ENCODE data around the gene DHRSX.
"Not testable (repeated sequence)": the region's sequence is repeated elsewhere in the genome, so short reads cannot be mapped to it uniquely, and the experiment has no call there.

The DHRSX gene

DNA sequence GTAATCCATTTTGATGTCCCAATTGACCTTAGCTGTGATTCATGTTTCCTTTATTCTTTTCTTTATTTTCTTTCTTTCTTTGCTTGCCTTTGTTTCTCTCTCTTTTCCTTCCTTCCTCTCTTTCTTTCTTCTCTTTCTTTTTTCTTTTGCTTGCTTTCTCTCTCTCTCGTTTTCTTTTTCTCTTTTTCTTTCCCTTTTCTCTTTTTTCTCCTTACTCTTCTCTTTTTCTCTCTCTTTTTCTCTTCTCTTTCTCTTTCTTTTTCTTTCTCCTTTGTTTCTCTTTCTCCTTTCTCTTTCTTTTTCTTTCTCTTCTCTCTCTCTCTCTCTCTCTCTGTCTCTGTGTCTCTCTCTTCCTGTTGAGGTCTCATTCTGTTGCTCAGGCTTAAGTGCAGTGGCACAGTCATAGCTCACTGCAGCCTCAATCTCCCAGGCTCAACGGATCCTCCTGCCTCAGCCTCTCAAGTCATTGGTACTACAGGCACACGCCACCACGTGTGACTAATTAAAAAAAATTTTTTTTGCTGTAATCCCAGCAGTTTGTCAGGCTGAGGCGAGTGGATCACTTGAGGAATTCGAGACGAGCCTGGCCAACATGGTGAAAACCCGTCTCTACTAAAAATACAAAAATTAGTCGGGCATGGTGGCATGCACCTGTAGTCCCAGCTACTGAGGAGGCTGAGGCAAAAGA is 8.0 kb upstream of the DHRSX start:
- H3K4me1 Mint-ChIP-seq (ENCODE audit: low read depth) = no peaks in the 10 kb centered on the region
- no peaks in the 10 kb centered on the region for H3K9me3 Mint-ChIP-seq
- H3K36me3 Mint-ChIP-seq (ENCODE audit: low read depth) = no peaks in the 10 kb centered on the region
- H3K27ac Mint-ChIP-seq = no peak overlapping the region
- no peaks in the 10 kb centered on the region for H3K27me3 Mint-ChIP-seq (ENCODE audit: low read depth)
- no peak overlapping the region for H3K4me3 Mint-ChIP-seq

DNA sequence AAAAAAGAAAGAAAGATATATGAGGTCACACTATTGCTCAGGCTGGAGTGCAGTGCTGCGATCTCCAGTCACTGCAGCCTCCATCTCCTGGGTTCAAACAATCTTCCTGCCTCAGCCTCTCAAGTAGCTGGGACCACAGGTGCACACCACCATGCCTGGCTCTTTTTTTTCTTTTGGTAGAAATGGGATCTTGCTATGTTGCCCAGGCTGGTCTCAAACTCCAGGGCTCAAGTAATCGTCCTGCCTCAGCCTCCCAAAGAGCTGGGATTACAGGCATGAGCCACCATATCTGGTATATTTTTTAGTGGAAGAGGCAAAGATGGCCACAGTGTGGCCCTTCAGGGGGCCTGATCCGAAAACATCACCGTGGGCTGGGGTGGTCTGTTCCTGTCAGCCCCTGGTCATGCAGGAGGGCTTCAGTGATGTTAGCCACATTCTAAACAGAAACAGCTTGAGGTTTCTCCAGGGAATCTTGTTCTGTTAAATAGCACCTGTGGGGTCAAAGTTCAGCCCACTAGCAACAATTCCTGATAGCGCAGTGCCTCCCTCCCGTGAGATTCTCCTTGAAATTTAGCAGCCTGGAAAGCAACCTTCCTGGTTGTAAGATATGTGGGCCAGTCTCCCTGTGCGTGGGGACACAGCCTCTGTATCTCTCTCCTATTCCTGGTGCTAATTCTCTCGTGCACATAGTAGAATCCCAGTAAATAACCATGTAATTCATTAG is 7.3 kb upstream of the DHRSX start:
- Mint-ChIP-seq H3K4me1 (ENCODE audit: low read depth) (no peaks in the 10 kb centered on the region), H3K36me3 (ENCODE audit: low read depth) (no peaks in the 10 kb centered on the region), H3K27me3 (ENCODE audit: low read depth) (no peaks in the 10 kb centered on the region), H3K9me3 (no peaks in the 10 kb centered on the region), H3K27ac (no peak overlapping the region), H3K4me3 (no peak overlapping the region)

DNA sequence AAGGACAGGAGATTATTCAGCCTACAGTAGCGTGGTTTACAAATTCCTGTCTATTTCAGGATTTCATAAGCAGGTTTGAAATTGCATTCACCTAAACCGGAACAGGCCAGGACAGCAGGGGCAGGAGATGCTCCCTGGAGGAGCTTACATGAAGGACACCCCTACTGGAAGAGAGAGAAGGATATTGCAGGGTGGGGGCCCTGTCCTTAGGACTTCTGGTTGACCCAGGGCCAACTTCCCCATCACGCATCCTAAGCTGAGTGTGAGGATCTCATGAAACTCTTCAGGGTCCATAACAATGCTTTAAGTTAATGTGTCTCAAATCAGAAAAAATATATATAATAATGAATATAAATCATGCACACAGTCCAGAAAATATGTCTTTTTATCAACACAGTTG is 6.4 kb upstream of the DHRSX start:
- Mint-ChIP-seq H3K27ac (no peak overlapping the region), H3K4me3 (no peak overlapping the region), H3K36me3 (ENCODE audit: low read depth) (no peaks in the 10 kb centered on the region), H3K27me3 (ENCODE audit: low read depth) (no peaks in the 10 kb centered on the region), H3K4me1 (ENCODE audit: low read depth) (no peaks in the 10 kb centered on the region), H3K9me3 (no peaks in the 10 kb centered on the region)

DNA sequence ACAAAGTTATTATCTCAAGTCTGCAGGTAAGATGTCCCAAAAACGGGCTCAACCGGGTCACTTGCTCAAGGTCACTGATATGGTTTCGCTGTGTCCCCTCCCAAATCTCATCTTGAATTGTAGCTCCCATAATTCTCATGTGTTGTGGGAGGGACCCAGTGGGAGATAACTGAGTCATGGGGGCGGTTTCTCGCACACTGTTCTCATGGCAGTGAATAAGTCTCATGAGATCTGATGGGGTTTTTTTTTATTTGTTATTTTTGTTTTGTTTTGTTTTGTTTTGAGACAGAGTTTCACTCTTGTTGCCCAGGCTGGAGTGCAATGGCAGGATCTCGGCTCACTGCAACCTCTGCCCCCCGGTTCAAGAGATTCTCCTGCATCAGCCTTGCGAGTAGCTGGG is 4.6 kb upstream of the DHRSX start:
- not testable (repeated sequence) for H3K27ac Mint-ChIP-seq; H3K9me3 Mint-ChIP-seq; H3K27me3 Mint-ChIP-seq (ENCODE audit: low read depth); H3K4me1 Mint-ChIP-seq (ENCODE audit: low read depth); H3K36me3 Mint-ChIP-seq (ENCODE audit: low read depth); H3K4me3 Mint-ChIP-seq

DNA sequence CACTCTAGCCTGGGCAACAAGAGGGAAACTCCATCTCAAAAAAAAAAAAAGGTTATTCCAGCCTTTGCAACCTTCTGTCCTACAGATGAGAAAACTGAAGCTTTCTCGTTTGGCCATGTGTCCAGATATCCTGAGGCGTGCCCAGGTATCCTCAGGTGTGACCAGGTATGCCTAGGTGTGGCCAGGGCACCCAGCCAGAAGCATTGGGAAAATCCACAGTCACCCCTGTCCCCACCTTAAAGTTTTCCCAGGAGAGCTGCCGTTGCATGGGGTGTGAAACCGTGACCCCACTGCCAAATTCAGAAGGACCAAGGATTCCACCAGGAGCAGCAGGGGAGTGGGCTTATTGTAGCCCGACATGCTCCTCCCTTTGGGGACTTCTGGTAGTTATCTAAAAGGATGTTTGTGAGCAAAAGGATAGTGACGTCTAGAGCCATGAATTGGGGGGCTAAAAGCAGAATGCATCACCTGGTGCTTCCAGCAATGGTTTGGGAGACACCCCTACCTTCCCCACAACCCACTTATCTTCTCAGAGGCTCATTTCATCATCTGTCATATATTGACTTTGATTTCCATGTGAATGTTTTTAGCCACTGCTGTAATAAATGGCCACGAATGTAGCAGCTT is 4.0 kb upstream of the DHRSX start:
- Mint-ChIP-seq H3K27ac (no peak overlapping the region), H3K4me1 (ENCODE audit: low read depth) (no peaks in the 10 kb centered on the region), H3K36me3 (ENCODE audit: low read depth) (no peaks in the 10 kb centered on the region), H3K4me3 (no peak overlapping the region), H3K9me3 (no peaks in the 10 kb centered on the region), H3K27me3 (ENCODE audit: low read depth) (no peaks in the 10 kb centered on the region)

DNA sequence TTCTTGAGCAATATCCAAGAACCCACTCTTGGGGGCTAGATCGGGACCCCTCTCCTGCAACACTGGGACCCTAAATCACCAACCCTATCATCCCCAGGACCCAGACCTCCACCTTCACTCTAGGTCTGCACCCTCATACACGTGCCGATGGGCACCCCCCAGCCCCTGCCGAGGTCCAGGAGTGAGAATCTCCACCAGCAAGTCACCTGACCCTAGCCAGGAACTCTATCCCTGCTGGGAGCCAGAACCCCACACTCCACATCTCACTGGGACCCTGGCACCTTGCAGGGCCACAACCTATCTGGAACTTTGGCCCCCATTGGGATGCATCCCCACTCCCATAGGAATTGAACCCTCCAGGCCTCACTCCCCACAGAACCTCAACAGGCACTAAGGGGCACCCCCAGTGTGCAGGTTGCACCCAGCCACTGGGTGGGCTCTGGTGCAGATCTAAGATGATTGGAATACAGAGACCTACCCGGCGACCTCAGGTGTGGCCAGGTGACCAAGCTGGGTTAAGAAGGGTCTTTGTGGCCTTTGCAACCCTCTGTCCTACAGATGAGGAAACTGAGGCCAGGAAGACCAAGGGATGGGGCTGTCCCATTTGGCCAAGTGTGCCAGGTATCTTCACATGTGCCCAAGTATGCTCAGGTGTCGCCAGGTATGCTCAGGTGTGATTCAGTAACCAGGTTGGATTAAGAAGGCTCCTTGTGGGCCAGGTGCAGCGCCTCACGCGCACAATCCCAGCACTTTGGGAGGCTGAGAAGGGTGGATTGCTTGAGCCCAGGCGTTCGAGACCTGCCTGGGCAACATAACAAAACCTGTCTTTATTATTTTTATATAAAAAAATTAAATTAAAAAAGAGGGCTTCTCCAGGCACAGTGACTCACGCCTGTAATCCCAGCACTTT is 3.1 kb upstream of the DHRSX start:
- H3K27me3 Mint-ChIP-seq (ENCODE audit: low read depth) = no peaks in the 10 kb centered on the region
- no peak overlapping the region for H3K27ac Mint-ChIP-seq
- no peaks in the 10 kb centered on the region for H3K36me3 Mint-ChIP-seq (ENCODE audit: low read depth)
- no peaks in the 10 kb centered on the region for H3K9me3 Mint-ChIP-seq
- H3K4me1 Mint-ChIP-seq (ENCODE audit: low read depth) = peaks cover 9% of the 10 kb centered on the region
- H3K4me3 Mint-ChIP-seq = no peak overlapping the region

DNA sequence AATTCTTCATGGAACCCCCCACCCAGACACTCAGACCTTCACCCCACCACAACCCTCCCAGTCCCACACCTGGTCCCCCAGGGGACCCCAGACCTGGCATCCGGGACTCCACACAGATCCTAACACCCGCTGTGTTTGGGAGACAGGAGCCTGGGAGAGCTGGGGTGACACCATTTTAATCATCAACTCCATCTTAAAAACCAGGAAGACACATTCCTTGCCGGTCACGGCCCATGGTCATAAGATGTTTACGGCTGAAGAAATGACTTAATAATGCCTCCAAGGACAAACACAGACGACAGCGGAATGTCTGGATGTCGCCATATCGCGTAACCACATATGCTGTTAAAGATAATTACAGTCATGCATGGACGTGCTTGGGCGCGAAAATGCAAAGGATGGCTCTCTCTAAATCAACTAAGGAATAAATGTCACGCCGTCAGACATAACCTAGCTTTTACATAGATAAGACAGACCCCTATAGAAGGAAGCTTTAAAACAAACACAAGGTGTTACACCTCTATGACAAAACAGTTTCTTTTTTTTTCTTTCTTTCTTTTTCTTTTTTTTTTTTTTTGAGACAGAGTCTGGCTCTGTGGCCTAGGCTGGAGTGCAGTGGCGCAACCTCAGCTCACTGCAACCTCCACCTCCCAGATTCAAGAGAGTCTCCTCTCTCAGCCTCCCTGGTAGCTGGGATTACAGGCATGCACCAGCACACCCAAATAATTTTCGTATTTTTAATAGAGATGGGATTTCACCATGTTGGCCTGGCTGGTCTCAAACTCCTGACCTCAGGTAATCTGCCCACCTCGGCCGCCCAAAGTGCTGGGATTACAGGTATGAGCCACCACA is 2.1 kb upstream of the DHRSX start:
- Mint-ChIP-seq H3K4me1 (ENCODE audit: low read depth) (peaks cover 16% of the 10 kb centered on the region), H3K27me3 (ENCODE audit: low read depth) (no peaks in the 10 kb centered on the region), H3K27ac (no peak overlapping the region), H3K9me3 (no peaks in the 10 kb centered on the region), H3K4me3 (no peak overlapping the region), H3K36me3 (ENCODE audit: low read depth) (peaks cover 2% of the 10 kb centered on the region)

DNA sequence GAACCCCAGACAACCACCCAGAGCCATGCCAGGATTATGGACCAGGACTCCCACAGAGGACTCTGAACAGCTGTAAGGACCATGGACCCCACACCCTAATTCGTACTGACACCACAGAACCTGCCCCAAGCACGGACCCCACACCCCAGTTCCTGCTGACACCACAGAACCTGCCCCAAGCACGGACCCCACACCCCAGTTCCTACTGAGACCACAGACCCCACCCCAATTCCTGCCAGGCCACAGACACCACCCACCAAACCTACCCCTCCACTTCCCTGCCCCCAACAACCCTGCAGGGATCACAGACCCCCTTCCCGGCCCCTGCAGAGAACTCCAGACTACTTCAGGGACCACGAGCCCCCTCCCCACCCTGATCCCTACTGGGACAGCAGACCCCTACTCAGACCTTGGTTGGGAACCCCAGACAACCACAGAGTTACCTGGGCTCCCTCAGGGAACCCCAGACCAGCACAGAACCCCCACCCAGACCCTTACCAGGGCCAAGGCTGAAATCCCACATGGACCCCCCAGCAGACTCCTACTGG is 1.4 kb upstream of the DHRSX start:
- Mint-ChIP-seq H3K4me1 (ENCODE audit: low read depth) (peaks cover 23% of the 10 kb centered on the region), H3K36me3 (ENCODE audit: low read depth) (peaks cover 6% of the 10 kb centered on the region), H3K9me3 (no peaks in the 10 kb centered on the region), H3K27ac (peak overlapping the region; percentile 74), H3K4me3 (peak overlapping the region; percentile 75), H3K27me3 (ENCODE audit: low read depth) (no peaks in the 10 kb centered on the region)

DNA sequence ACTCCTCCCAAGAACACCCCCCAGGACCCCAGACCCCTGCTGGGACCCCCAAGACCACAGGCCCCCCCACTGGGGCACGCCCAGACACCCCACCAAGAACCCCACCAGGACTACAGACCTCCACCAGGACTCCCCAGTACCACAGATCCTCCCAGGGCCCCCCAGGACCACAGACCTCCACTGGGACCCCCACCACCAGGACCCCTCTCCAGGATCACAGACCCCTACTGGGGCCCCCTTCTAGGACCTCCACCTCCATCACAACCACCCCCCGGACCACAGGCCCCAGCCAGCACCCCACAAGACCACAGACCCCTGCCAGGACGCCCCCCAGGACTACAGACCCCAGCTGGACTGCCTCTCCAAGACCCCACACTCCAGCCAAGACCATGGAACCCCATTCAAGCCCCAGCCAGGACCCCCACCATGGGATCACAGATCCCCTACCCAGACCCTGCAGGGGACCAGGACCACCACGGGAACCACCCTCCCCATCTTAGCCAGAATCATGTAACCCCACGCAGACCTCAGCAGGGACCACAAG is 855 bp upstream of the DHRSX start:
- H3K4me3 Mint-ChIP-seq = peak overlapping the region; percentile 75
- no peaks in the 10 kb centered on the region for H3K27me3 Mint-ChIP-seq (ENCODE audit: low read depth)
- peak overlapping the region; percentile 74 for H3K27ac Mint-ChIP-seq
- no peaks in the 10 kb centered on the region for H3K9me3 Mint-ChIP-seq
- H3K36me3 Mint-ChIP-seq (ENCODE audit: low read depth) = peaks cover 6% of the 10 kb centered on the region
- peaks cover 23% of the 10 kb centered on the region for H3K4me1 Mint-ChIP-seq (ENCODE audit: low read depth)

DNA sequence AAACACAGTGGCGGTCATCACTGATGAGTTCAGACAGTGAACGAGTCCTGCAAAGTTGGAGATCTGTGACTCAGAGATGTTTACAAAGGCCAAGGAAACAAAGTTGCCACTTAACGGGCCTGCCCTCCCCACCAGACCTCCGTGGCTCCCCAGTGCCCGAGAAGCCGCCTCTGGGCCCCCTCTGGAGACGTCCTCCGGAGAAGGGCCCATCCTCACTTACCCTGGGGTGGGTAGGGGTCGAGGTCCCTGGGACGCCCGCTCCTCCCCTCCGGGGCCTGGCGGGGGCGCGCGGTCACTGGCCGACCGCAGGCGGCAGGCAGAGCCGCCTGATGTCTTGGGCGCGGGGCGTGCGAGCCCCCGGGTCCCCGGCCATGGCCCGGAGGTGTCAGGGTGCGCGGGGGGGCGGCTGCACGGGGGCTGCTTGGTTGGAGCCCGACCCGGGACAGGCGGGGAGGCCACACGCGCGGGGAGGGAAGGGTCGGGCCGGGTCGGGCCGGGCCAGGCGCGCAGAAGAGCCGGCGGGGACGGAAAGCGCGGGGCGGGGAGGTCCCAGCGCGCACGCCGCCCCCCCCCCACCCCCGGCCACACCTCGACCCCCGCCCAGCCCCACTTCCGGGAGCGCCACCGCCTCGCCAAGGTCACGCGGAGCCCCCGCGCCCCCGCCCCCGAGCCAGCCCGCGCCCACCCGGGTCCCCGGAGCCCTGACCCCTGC is 529 bp downstream of the DHRSX start:
- H3K4me1 Mint-ChIP-seq (ENCODE audit: low read depth) = peaks cover 27% of the 10 kb centered on the region
- H3K27me3 Mint-ChIP-seq (ENCODE audit: low read depth) = no peaks in the 10 kb centered on the region
- H3K9me3 Mint-ChIP-seq = no peaks in the 10 kb centered on the region
- peak overlapping the region; percentile 63 for H3K27ac Mint-ChIP-seq
- peak overlapping the region; percentile 83 for H3K4me3 Mint-ChIP-seq
- H3K36me3 Mint-ChIP-seq (ENCODE audit: low read depth) = peaks cover 6% of the 10 kb centered on the region

DNA sequence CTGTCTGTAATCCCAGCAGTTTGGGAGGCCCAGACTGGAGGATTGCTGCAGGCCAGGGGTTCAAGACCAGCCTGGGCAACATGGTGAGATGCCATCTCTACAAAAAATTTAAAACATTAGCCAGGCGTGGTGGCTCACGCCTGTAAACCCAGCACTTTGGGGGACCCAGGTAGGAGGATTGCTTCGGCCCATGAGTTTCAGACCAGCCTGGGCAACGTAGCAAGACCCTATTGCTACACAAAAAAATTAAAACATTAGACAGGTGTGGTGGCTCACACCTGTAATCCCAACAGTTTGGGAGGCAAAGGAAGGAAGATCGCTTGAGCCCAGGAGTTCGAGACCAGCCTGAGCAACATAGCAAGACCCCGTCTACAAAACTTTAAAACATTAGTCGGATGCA is 1.3 kb downstream of the DHRSX start:
- Mint-ChIP-seq H3K27ac (peak overlapping the region; percentile 80), H3K36me3 (ENCODE audit: low read depth) (peaks cover 6% of the 10 kb centered on the region), H3K4me3 (peak overlapping the region; percentile 83)

DNA sequence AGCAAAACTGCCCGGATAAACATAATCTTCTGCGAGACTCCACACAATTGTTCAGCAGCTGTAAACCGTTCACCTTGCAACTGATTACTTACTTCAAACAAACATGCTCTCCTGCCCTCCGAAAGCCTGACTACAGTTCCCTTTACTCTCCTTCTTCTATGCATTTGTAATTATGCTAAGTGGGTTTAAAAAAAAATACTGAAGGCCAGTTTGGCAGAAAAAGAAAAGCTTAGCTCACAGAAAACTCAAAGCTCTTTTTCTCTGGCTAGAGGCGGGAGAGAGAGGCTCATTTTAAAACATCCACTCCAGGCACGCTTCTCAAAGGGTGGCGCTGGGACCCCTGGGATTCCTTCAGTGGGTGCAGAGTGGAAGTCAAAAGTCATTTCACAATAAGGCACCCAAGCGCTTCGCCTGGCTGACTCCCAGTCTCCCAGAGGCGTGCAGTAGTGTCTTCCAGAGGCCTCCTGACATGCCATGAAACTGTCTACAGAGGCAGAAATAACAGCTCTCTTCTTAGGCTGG is 1.9 kb downstream of the DHRSX start:
- H3K9me3 Mint-ChIP-seq = no peaks in the 10 kb centered on the region

More for the DNA sequence above, 1.3 kb downstream of the DHRSX start:
- no peaks in the 10 kb centered on the region for H3K9me3 Mint-ChIP-seq
- peaks cover 27% of the 10 kb centered on the region for H3K4me1 Mint-ChIP-seq (ENCODE audit: low read depth)
- H3K27me3 Mint-ChIP-seq (ENCODE audit: low read depth) = no peaks in the 10 kb centered on the region

More for the DNA sequence above, 1.9 kb downstream of the DHRSX start:
- Mint-ChIP-seq H3K36me3 (ENCODE audit: low read depth) (peaks cover 6% of the 10 kb centered on the region), H3K4me1 (ENCODE audit: low read depth) (peaks cover 27% of the 10 kb centered on the region), H3K4me3 (peak overlapping the region; percentile 83), H3K27ac (peak overlapping the region; percentile 80), H3K27me3 (ENCODE audit: low read depth) (no peaks in the 10 kb centered on the region)
